ENCODE results near the gene PARD6A. TPM values are rescaled to one million over a fixed set of nuclear protein-coding genes. Genes with fewer than 3 reads are reported as not detected.

Gene PARD6A
- total and polyA plus RNA-seq, 2 donors (not counting 1 experiment from before 2014, with no cell fraction given): 0.36 to 4.8 TPM

DNA sequence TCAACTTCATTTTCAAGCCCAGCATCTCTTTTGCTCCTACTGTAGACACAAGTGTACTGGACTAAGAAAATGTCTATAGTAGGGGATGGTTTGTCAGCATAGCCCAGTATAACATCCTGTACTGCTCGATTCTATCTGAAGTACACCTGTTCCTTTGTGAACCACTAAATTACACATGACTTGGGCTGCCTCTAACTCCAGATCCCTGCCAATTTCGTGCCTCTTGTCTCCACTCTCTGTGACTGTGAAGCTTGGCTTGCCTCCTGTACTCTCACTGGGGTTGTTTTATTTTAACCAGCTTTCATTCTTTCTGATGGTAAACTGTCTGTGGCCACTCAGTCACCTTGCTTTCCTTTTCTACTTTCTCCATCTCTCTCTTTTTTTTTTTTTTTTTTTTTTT, 33.9 kb downstream of the PARD6A start:
- TF ChIP-seq, protein P1, sequence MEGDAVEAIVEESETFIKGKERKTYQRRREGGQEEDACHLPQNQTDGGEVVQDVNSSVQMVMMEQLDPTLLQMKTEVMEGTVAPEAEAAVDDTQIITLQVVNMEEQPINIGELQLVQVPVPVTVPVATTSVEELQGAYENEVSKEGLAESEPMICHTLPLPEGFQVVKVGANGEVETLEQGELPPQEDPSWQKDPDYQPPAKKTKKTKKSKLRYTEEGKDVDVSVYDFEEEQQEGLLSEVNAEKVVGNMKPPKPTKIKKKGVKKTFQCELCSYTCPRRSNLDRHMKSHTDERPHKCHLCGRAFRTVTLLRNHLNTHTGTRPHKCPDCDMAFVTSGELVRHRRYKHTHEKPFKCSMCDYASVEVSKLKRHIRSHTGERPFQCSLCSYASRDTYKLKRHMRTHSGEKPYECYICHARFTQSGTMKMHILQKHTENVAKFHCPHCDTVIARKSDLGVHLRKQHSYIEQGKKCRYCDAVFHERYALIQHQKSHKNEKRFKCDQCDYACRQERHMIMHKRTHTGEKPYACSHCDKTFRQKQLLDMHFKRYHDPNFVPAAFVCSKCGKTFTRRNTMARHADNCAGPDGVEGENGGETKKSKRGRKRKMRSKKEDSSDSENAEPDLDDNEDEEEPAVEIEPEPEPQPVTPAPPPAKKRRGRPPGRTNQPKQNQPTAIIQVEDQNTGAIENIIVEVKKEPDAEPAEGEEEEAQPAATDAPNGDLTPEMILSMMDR (conservative IDR thresholded peaks at IDR 0.05 in 1 of 2, IDR thresholded peaks at IDR 0.05 in 1 of 2; ENCODE audit: low read depth in 1 of 2, low read length in 2 of 2): no peak
- no peak for TF ChIP-seq EZH2 (IDR thresholded peaks at IDR 0.05; ENCODE audit: low read length, missing control alignments)
- H3K4me3 ChIP-seq (replicated peaks in 1 of 4; ENCODE audit: control extremely low read depth in 1 of 4, insufficient read depth in 1 of 4, low read depth in 3 of 4, low read length in 4 of 4): no peak overlapping the region
- H3K27ac ChIP-seq (ENCODE audit: insufficient read depth, low read length): no peak overlapping the region
- no peak overlapping the region for H3K4me2 ChIP-seq (ENCODE audit: extremely low read depth, insufficient read depth, low read length)
- DNase-seq (ENCODE audit: low read depth in 2 of 2): no peak
- no peak overlapping the region for H2AFZ ChIP-seq (ENCODE audit: low read length)
- no peaks in the 10 kb centered on the region for H3K27me3 ChIP-seq (ENCODE audit: control insufficient read depth, insufficient read depth, low read length)
- no peaks in the 10 kb centered on the region for H3K4me1 ChIP-seq (ENCODE audit: control insufficient read depth, extremely low read depth, insufficient read depth, low read length)
- H3K79me2 ChIP-seq (ENCODE audit: control insufficient read depth, insufficient read depth, low read length): no peaks in the 10 kb centered on the region
- H4K20me1 ChIP-seq (ENCODE audit: control insufficient read depth, extremely low read depth, insufficient read depth, low read length): no peaks in the 10 kb centered on the region
- no peak overlapping the region for H3K9ac ChIP-seq (ENCODE audit: insufficient read depth, low read length)
- no peaks in the 10 kb centered on the region for H3K36me3 ChIP-seq (ENCODE audit: control insufficient read depth, insufficient read depth, low read length)
- H3K9me3 ChIP-seq (ENCODE audit: control insufficient read depth, insufficient read depth, low read depth, low read length): no peaks in the 10 kb centered on the region

DNA sequence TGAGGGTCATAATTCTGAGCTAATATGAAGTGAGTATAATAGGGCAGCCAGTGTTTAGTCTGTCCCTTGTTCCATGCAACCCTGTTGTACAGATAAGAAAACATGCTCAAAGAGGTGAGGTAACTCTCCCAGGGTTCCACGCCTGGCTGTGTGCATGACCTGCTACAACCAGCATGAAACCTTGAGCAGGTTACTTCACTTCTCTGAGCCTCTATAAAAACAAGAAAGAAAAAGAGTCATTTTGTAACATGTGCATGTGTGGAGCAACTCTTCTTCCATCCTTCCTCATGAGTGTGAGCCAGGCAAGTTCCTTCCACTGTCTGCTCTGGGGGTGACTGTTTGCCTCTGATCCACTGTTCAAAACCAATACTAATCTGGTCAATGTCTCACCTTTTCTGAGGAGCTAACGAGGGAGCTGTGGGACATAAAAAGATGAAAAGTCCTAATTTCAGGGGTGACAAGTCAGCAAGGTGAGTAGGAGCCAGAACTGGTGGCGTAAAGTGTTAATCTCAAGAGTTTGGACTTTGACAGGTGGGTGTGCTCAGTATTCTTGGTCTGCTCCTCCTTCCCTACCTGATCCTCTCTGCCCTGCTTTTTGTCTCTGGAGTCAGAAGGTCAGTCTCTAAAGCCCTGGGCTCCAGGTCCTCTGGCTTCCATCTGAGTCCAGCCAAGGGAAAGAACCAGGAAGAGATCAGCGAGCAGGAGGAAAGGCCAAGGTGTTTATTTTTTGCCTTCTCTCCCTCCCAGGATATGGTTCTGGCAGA, 36.8 kb downstream of the PARD6A start:
- no peak overlapping the region for H3K27ac ChIP-seq (ENCODE audit: insufficient read depth, low read length)
- no peak overlapping the region for H3K4me2 ChIP-seq (ENCODE audit: extremely low read depth, insufficient read depth, low read length)
- no peaks in the 10 kb centered on the region for H4K20me1 ChIP-seq (ENCODE audit: control insufficient read depth, extremely low read depth, insufficient read depth, low read length)
- H3K9me3 ChIP-seq (ENCODE audit: control insufficient read depth, insufficient read depth, low read depth, low read length): no peaks in the 10 kb centered on the region
- no peaks in the 10 kb centered on the region for H3K4me1 ChIP-seq (ENCODE audit: control insufficient read depth, extremely low read depth, insufficient read depth, low read length)
- DNase-seq (ENCODE audit: low read depth in 2 of 2): no peak
- no peaks in the 10 kb centered on the region for H3K36me3 ChIP-seq (ENCODE audit: control insufficient read depth, insufficient read depth, low read length)
- no peaks in the 10 kb centered on the region for H3K79me2 ChIP-seq (ENCODE audit: control insufficient read depth, insufficient read depth, low read length)
- H3K4me3 ChIP-seq (replicated peaks in 1 of 4; ENCODE audit: control extremely low read depth in 1 of 4, insufficient read depth in 1 of 4, low read depth in 3 of 4, low read length in 4 of 4): no peak overlapping the region
- no peak overlapping the region for H3K9ac ChIP-seq (ENCODE audit: insufficient read depth, low read length)
- no peaks in the 10 kb centered on the region for H3K27me3 ChIP-seq (ENCODE audit: control insufficient read depth, insufficient read depth, low read length)
- H2AFZ ChIP-seq (ENCODE audit: low read length): no peak overlapping the region
- TF ChIP-seq, protein P1 (conservative IDR thresholded peaks at IDR 0.05 in 1 of 2, IDR thresholded peaks at IDR 0.05 in 1 of 2; ENCODE audit: low read depth in 1 of 2, low read length in 2 of 2): no peak
- no peak for TF ChIP-seq EZH2 (IDR thresholded peaks at IDR 0.05; ENCODE audit: low read length, missing control alignments)

DNA sequence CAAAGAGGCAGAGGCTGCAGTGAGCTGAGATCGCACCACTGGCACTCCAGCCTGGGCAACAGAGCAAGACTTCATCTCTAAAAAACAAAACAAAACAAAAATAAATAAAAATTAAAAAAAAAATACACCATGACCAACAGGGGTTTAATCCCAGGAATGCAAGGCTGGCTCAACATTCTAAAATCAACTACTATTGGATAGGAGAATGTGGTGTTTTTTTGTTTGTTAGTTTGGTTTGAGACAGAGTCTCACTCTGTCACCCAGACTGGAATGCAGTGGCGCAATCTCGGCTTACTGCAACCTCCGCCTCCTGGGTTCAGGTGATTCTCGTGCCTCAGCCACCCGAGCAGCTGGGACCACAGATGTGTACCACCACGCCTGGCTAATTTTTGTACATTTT, 38.5 kb downstream of the PARD6A start:
- Histone ChIP-seq H3K4me2 (ENCODE audit: extremely low read depth, insufficient read depth, low read length) (no peak overlapping the region), H3K4me1 (ENCODE audit: control insufficient read depth, extremely low read depth, insufficient read depth, low read length) (no peaks in the 10 kb centered on the region), H3K4me3 (replicated peaks in 1 of 4; ENCODE audit: control extremely low read depth in 1 of 4, insufficient read depth in 1 of 4, low read depth in 3 of 4, low read length in 4 of 4) (no peak overlapping the region), H4K20me1 (ENCODE audit: control insufficient read depth, extremely low read depth, insufficient read depth, low read length) (no peaks in the 10 kb centered on the region), H3K9ac (ENCODE audit: insufficient read depth, low read length) (no peak overlapping the region), H3K27me3 (ENCODE audit: control insufficient read depth, insufficient read depth, low read length) (no peaks in the 10 kb centered on the region), H2AFZ (ENCODE audit: low read length) (no peak overlapping the region), H3K79me2 (ENCODE audit: control insufficient read depth, insufficient read depth, low read length) (no peaks in the 10 kb centered on the region), H3K27ac (ENCODE audit: insufficient read depth, low read length) (no peak overlapping the region), H3K9me3 (ENCODE audit: control insufficient read depth, insufficient read depth, low read depth, low read length) (no peaks in the 10 kb centered on the region), H3K36me3 (ENCODE audit: control insufficient read depth, insufficient read depth, low read length) (no peaks in the 10 kb centered on the region)
- no peak for DNase-seq (ENCODE audit: low read depth in 2 of 2)
- TF ChIP-seq, protein P1 (conservative IDR thresholded peaks at IDR 0.05 in 1 of 2, IDR thresholded peaks at IDR 0.05 in 1 of 2; ENCODE audit: low read depth in 1 of 2, low read length in 2 of 2): no peak
- no peak for TF ChIP-seq EZH2 (IDR thresholded peaks at IDR 0.05; ENCODE audit: low read length, missing control alignments)

Data from fibroblast of lung (primary cell).